Suppressor macrophage treated with lipopolysaccharide for 4 hours (primary cell): ENCODE data around the gene MPRIP.
"Not testable (repeated sequence)": the region's sequence is repeated elsewhere in the genome, so short reads cannot be mapped to it uniquely, and the experiment has no call there.

Experiments used
- DNase-seq: peaks from one replicate; pipeline ENCODE4 v3.0.0-alpha.2; 2020

The MPRIP gene

GRCh38 chr17:17153071-17153470, 110.8 kb downstream of the MPRIP start:
- DNase-seq: no peak

- DNase-seq: no peak
Observed at GRCh38 chr17:17153709-17154108, 111.5 kb downstream of the MPRIP start.

- DNase-seq: no peak
Observed at GRCh38 chr17:17154556-17154955, 112.3 kb downstream of the MPRIP start.

- DNase-seq: no peak
Observed at GRCh38 chr17:17154981-17155380, 112.7 kb downstream of the MPRIP start.

- no peak for DNase-seq
Observed at GRCh38 chr17:17155568-17155967, 113.3 kb downstream of the MPRIP start.

GRCh38 chr17:17156107-17156506, 113.8 kb downstream of the MPRIP start:
- no peak for DNase-seq

GRCh38 chr17:17156511-17156910, 114.3 kb downstream of the MPRIP start:
- no peak for DNase-seq

GRCh38 chr17:17157041-17157440, 114.8 kb downstream of the MPRIP start:
- no peak for DNase-seq

- DNase-seq: not testable (repeated sequence)
Observed at GRCh38 chr17:17158506-17158905, 116.2 kb downstream of the MPRIP start.

GRCh38 chr17:17159571-17159970, 117.3 kb downstream of the MPRIP start:
- DNase-seq: no peak

- no peak for DNase-seq
Observed at GRCh38 chr17:17161121-17161520, 118.9 kb downstream of the MPRIP start.

GRCh38 chr17:17161759-17162158, 119.5 kb downstream of the MPRIP start:
- no peak for DNase-seq

- DNase-seq: no peak
Observed at GRCh38 chr17:17164156-17164555, 121.9 kb downstream of the MPRIP start.

GRCh38 chr17:17164676-17165075, 122.4 kb downstream of the MPRIP start:
- no peak for DNase-seq

- no peak for DNase-seq
Observed at GRCh38 chr17:17165666-17166308, 123.5 kb downstream of the MPRIP start.

GRCh38 chr17:17166446-17166845, 124.2 kb downstream of the MPRIP start:
- no peak for DNase-seq

- DNase-seq: no peak
Observed at GRCh38 chr17:17167356-17167755, 125.1 kb downstream of the MPRIP start.

GRCh38 chr17:17167986-17168385, 125.7 kb downstream of the MPRIP start:
- no peak for DNase-seq

GRCh38 chr17:17168401-17168800, 126.1 kb downstream of the MPRIP start:
- no peak for DNase-seq

- DNase-seq: no peak
Observed at GRCh38 chr17:17169396-17169795, 127.1 kb downstream of the MPRIP start.

- no peak for DNase-seq
Observed at GRCh38 chr17:17170346-17170985, 128.2 kb downstream of the MPRIP start.

GRCh38 chr17:17171186-17171585, 128.9 kb downstream of the MPRIP start:
- DNase-seq: no peak

GRCh38 chr17:17172001-17172939, 130.0 kb downstream of the MPRIP start:
- no peak for DNase-seq

- no peak for DNase-seq
Observed at GRCh38 chr17:17172990-17173389, 130.7 kb downstream of the MPRIP start.
